HEK293 (cell line): Measurements from ENCODE around the gene SESN2.

ENCODE experiments used
- CTCF ChIA-PET: fragments of 350-600 bp; formaldehyde crosslinking; extraction: SDS; loops from one replicate; lab custom pipeline; 2021; ENCODE audit warnings: antibody characterized with exemption; lab: Yijun Ruan, JAX
- POLR2A ChIA-PET: fragments of 300-600 bp; formaldehyde crosslinking; extraction: SDS; loops from one replicate; lab custom pipeline; 2020; ENCODE audit warnings: antibody characterized with exemption, inconsistent platforms; lab: Yijun Ruan, JAX
- H3K27ac ChIP-seq: fragments of 200-500 bp; sonication (Bioruptor generic); 2 replicates; pipeline ENCODE4 v1.5.1; 2014; ENCODE audit warnings: low read depth, low read length, control low read depth, inconsistent platforms; ENCODE audit errors: extremely low read depth
- H3K36me3 ChIP-seq, 2 experiments: fragments of 200-500 bp in 1 of 2; sonication (Bioruptor generic) in 1 of 2; 1 replicate in 1 of 2; 2 replicates in 1 of 2; pipeline ENCODE4 v1.5.1; 2014 to 2017; ENCODE audit warnings: inconsistent platforms in 2 of 2, low read length in 2 of 2; ENCODE audit not compliant: control insufficient read depth in 2 of 2, insufficient read depth in 1 of 2
- H3K4me1 ChIP-seq: fragments of 200-500 bp; sonication (Bioruptor generic); 2 replicates; pipeline ENCODE4 v1.5.1; 2014; ENCODE audit warnings: mild to moderate bottlenecking, low read length, inconsistent platforms; ENCODE audit not compliant: control insufficient read depth, insufficient read depth
- H3K4me3 ChIP-seq: 2 replicates; pipeline ENCODE4 v1.5.1; 2011; ENCODE audit warnings: low read depth, mild to moderate bottlenecking, control low read depth, low read length, moderate library complexity
- H3K9me3 ChIP-seq: fragments of 200-500 bp; sonication (Bioruptor generic); 2 replicates; pipeline ENCODE4 v1.5.1; 2014; ENCODE audit warnings: low read depth, low read length, inconsistent platforms; ENCODE audit not compliant: control insufficient read depth, insufficient read depth
- IKZF3 ChIP-seq: fragments of 450-650 bp; IDR thresholded peaks from 2 replicates; pipeline ENCODE4 v1.5.0; 2018; ENCODE audit warnings: missing biosample characterization, mild to moderate bottlenecking, missing genetic modification characterization, moderate library complexity
- MZF1 ChIP-seq: fragments of 450-650 bp; formaldehyde crosslinking; IDR thresholded peaks from 2 replicates; pipeline ENCODE4 v1.5.1; 2017; ENCODE audit warnings: missing biosample characterization, missing genetic modification characterization, borderline replicate concordance
- ZBTB17 ChIP-seq: fragments of 450-650 bp; formaldehyde crosslinking; IDR thresholded peaks from 2 replicates; pipeline ENCODE4 v1.5.1; 2016; ENCODE audit warnings: missing biosample characterization, missing genetic modification characterization
- ZNF138 ChIP-seq: fragments of 450-650 bp; formaldehyde crosslinking; IDR thresholded peaks from 2 replicates; pipeline ENCODE4 v1.5.1; 2016; ENCODE audit warnings: missing biosample characterization, missing genetic modification characterization, borderline replicate concordance
- ZNF19 ChIP-seq: fragments of 450-650 bp; formaldehyde crosslinking; IDR thresholded peaks from 2 replicates; pipeline ENCODE4; 2016; ENCODE audit warnings: missing biosample characterization, missing genetic modification characterization, low read depth
- ZNF768 ChIP-seq: fragments of 450-650 bp; formaldehyde crosslinking; IDR thresholded peaks from 2 replicates; pipeline ENCODE4 v1.5.1; 2018; ENCODE audit warnings: missing biosample characterization, mild to moderate bottlenecking, missing genetic modification characterization
- TF ChIP-seq, protein P1 (sequence below): fragments of 450-650 bp; formaldehyde crosslinking; IDR thresholded peaks from 2 replicates; pipeline ENCODE4 v1.5.1; 2016; ENCODE audit warnings: missing biosample characterization, missing genetic modification characterization
- TF ChIP-seq, protein P2 (sequence below): fragments of 450-650 bp; formaldehyde crosslinking; IDR thresholded peaks from 2 replicates; pipeline ENCODE4 v1.5.1; 2016; ENCODE audit warnings: missing biosample characterization, missing genetic modification characterization
- TF ChIP-seq, protein P3 (sequence below): fragments of 450-650 bp; formaldehyde crosslinking; IDR thresholded peaks from 2 replicates; pipeline ENCODE4 v1.5.1; 2016; ENCODE audit warnings: missing biosample characterization, missing genetic modification characterization
- TF ChIP-seq, protein P4 (sequence below): fragments of 450-650 bp; formaldehyde crosslinking; IDR thresholded peaks from 2 replicates; pipeline ENCODE4 v1.5.1; 2017; ENCODE audit warnings: missing biosample characterization, mild to moderate bottlenecking, missing genetic modification characterization, moderate library complexity

Gene SESN2

DNA sequence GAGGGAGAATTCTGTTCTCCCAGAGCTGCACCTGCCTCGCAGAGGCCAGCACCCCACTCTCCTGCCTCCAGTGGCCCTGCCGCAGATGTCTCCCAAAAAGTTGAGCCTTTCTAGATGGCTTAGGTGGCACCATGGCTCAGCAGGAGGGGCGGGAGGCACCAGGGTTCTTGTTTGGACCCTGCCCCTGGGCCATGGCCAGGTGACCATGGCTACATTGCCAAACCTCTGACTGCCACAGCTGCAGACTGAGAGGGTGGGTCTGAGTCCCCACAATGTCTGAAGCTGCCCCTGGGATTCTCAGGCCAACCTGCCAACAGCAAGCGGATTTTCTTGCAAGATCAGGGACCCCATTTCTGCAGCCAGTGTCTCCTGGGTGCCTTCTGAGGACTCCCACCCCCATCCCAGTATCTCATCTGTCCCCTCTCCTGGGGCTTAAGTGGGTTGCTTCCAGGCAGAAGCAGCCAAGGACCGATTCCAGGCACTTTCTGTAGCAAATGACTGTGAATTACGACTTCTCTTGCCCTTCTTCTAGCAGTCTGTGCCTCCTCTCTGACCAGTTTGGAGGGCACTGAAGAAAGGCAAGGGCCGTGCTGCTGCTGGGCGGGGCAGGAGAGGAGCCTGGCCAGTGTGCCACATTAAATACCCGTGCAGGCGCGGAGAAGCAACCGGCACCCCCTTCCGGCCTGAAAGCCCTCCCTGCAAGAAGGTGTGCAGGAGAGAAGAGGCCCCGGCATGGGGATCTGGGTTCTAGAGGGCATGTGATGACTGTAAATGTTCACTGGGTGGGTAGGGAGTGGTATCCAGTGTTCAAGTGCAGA, 22.5 kb downstream of the SESN2 start:
- no peaks in the 10 kb centered on the region for H3K9me3 ChIP-seq
- H3K36me3 ChIP-seq: peaks cover 15 to 63% of the 10 kb centered on the region in 2 experiments
- H3K27ac ChIP-seq: no peak overlapping the region
- TF ChIP-seq, protein P1, sequence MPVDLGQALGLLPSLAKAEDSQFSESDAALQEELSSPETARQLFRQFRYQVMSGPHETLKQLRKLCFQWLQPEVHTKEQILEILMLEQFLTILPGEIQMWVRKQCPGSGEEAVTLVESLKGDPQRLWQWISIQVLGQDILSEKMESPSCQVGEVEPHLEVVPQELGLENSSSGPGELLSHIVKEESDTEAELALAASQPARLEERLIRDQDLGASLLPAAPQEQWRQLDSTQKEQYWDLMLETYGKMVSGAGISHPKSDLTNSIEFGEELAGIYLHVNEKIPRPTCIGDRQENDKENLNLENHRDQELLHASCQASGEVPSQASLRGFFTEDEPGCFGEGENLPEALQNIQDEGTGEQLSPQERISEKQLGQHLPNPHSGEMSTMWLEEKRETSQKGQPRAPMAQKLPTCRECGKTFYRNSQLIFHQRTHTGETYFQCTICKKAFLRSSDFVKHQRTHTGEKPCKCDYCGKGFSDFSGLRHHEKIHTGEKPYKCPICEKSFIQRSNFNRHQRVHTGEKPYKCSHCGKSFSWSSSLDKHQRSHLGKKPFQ (tag by site-specific recombination): no peak
- no peak for TF ChIP-seq ZNF138 (tag by site-specific recombination)
- no peak for TF ChIP-seq ZNF19 (tag by site-specific recombination)
- TF ChIP-seq, protein P2, sequence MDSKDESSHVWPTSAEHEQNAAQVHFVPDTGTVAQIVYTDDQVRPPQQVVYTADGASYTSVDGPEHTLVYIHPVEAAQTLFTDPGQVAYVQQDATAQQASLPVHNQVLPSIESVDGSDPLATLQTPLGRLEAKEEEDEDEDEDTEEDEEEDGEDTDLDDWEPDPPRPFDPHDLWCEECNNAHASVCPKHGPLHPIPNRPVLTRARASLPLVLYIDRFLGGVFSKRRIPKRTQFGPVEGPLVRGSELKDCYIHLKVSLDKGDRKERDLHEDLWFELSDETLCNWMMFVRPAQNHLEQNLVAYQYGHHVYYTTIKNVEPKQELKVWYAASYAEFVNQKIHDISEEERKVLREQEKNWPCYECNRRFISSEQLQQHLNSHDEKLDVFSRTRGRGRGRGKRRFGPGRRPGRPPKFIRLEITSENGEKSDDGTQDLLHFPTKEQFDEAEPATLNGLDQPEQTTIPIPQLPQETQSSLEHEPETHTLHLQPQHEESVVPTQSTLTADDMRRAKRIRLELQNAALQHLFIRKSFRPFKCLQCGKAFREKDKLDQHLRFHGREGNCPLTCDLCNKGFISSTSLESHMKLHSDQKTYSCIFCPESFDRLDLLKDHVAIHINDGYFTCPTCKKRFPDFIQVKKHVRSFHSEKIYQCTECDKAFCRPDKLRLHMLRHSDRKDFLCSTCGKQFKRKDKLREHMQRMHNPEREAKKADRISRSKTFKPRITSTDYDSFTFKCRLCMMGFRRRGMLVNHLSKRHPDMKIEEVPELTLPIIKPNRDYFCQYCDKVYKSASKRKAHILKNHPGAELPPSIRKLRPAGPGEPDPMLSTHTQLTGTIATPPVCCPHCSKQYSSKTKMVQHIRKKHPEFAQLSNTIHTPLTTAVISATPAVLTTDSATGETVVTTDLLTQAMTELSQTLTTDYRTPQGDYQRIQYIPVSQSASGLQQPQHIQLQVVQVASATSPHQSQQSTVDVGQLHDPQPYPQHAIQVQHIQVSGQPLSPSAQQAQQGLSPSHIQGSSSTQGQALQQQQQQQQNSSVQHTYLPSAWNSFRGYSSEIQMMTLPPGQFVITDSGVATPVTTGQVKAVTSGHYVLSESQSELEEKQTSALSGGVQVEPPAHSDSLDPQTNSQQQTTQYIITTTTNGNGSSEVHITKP (tag by site-specific recombination): peak; percentile 82
- 0 out of 2 replicates have a peak, but pooled peaks have one; percentile 7 for TF ChIP-seq IKZF3 (tag by site-specific recombination)
- TF ChIP-seq MZF1 (tag by site-specific recombination): no peak
- peak; percentile 65 for TF ChIP-seq ZBTB17 (tag by site-specific recombination)
- TF ChIP-seq, protein P3, sequence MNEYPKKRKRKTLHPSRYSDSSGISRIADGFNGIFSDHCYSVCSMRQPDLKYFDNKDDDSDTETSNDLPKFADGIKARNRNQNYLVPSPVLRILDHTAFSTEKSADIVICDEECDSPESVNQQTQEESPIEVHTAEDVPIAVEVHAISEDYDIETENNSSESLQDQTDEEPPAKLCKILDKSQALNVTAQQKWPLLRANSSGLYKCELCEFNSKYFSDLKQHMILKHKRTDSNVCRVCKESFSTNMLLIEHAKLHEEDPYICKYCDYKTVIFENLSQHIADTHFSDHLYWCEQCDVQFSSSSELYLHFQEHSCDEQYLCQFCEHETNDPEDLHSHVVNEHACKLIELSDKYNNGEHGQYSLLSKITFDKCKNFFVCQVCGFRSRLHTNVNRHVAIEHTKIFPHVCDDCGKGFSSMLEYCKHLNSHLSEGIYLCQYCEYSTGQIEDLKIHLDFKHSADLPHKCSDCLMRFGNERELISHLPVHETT (tag by site-specific recombination): no peak
- CTCF ChIA-PET: no interaction called here
- POLR2A ChIA-PET: no interaction called here
- no peaks in the 10 kb centered on the region for H3K4me1 ChIP-seq
- H3K4me3 ChIP-seq: no peak overlapping the region

DNA sequence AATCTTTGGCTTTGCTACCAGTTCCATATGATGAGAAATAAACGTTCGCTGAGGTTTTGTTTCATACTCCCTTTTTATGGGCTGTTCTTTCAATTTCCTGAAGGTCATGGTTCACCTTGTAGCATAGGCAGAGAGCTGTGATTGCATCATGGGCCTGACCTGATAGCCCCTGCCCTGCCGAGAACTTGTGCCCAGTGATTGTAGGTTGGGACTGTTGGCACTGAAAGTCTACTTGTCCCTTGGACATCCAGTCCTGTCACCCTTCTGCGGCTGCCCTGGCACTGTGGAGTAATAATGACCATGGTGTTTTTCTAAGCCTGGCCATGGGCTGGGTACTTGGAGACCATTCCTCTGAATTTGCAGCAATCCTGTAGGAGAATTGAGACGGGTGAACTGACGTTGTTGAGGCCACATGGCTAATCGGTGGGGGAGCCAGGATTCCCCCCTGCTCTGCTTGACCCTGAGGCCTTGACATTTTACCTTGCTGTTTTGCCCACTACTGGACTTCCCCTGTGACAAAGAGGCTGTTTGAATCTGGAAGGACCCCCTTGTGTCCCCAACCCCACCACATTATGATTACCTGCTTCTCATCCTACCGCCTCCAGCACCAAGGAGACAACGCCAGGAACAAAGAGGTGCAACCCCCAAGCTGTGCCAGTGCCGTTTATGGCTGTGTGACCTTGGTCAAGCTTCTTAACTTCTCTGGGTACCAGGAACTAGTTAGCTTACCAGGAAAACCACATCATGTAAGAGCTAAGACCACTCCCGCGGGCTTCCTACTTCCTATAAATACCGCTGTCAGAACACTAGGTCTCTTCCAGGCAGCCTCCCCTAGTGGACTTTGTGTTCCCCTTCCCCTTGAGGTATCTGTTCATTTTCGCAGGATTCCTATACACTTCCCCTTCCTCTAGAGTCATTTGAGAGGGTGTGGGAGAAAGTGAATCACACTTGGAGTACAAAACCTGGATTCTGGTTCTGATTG, 23.4 kb downstream of the SESN2 start:
- no peaks in the 10 kb centered on the region for H3K9me3 ChIP-seq
- POLR2A ChIA-PET: no interaction called here
- CTCF ChIA-PET: interaction anchor here (0.7 kb wide), 1 partner anchor 35 kb away, joined by 3 read pairs; no protein-coding TSS in a partner anchor
- TF ChIP-seq, protein P4, sequence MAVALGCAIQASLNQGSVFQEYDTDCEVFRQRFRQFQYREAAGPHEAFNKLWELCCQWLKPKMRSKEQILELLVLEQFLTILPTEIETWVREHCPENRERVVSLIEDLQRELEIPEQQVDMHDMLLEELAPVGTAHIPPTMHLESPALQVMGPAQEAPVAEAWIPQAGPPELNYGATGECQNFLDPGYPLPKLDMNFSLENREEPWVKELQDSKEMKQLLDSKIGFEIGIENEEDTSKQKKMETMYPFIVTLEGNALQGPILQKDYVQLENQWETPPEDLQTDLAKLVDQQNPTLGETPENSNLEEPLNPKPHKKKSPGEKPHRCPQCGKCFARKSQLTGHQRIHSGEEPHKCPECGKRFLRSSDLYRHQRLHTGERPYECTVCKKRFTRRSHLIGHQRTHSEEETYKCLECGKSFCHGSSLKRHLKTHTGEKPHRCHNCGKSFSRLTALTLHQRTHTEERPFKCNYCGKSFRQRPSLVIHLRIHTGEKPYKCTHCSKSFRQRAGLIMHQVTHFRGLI (tag by site-specific recombination): no peak
- TF ChIP-seq ZNF768 (tag by site-specific recombination): peak; percentile 76; the same call in 1 of the 2 replicates
- no peak overlapping the region for H3K27ac ChIP-seq
- H3K4me1 ChIP-seq: no peaks in the 10 kb centered on the region
- no peak overlapping the region for H3K4me3 ChIP-seq
- H3K36me3 ChIP-seq: peaks cover 10 to 55% of the 10 kb centered on the region in 2 experiments
